GM19351 (cell line): ENCODE data around the gene TRIM13.

Experiments
- ATAC-seq: cut with Tn5 transposase; IDR thresholded peaks from one replicate; pipeline ENCODE4 v1.9.1; 2021; ENCODE audit warnings: mild to moderate bottlenecking, moderate library complexity; ENCODE audit not compliant: unreplicated experiment

TRIM13 gene

GRCh38 chr13:49996161-49996915, 504 bp upstream of the TRIM13 start:
- ATAC-seq, result peak; percentile 47

GRCh38 chr13:49997955-49998354, 1.1 kb downstream of the TRIM13 start:
- ATAC-seq, result no peak

- ATAC-seq, result no peak
Measured at GRCh38 chr13:49998714-49999624, 2.1 kb downstream of the TRIM13 start.

DNA sequence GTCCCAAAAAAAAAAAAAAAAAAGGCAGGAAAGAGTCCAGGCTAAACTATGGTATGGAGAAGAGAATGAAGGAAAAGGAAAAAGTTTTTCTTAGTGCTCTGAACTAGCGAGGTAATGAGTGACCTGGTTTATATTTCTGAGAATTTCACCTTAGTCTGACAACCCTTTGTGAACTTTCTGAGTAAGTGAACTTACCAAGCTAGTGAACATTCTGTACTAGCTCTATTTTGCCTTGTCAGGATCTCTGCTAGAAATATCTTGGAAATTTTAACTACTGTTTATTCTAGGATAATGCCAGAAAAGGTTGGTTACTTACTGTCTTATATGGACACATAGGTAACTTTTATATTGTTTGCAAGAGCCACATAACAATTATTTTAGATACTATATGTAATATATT, 4.4 kb downstream of the TRIM13 start:
- no peak for ATAC-seq

DNA sequence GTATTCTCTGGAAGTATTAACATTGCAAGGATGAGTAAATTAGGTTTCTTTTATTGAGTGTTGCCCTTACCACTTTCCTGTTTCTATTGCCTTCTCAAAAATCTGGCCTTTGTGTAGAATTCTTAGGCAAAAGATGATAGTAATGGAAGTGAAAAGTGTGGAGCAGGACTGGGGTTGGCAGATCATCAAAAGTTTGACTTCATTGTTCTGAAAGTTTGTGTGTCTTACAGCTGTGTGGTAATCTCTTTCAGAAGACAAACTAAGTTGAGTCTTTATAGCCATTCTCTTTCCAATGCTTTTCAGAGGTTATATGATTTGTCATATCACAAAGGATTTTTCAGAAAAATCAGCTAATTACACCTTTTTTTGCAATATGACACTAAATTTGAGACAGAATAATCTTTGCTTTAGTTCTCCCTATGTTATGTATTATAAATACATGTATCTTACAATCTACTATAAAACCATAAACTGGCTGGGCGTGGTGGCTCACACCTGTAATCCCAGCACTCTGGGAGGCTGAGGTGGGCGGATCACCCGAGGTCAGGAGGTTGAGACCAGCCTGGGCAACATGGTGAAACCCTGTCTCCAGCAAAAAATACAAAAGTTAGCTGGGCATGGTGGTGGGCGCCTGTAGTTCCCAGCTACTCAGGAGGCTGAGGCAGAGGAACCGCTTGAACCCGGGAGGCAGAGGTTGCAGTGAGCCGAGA, 9.7 kb downstream of the TRIM13 start:
- ATAC-seq, result no peak

DNA sequence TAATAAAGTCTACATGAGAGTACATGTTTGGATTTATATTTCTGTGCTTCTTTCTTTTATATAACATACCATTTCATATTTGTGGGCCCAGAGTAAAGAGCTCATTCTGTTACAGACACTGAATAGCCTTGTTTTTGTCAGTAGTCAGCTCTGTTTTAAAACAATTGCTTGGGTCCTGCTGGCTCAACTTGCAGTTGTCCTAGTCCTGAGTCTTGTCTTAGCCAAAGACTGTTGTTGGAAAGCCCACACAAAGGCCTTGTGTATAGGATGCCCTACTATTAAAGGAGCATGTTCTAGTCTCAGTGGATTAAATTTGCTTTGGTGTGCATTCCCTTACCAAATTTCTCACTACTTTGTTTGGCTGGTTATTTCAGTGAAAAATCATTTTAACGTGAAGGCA, 14.6 kb downstream of the TRIM13 start:
- no peak for ATAC-seq

DNA sequence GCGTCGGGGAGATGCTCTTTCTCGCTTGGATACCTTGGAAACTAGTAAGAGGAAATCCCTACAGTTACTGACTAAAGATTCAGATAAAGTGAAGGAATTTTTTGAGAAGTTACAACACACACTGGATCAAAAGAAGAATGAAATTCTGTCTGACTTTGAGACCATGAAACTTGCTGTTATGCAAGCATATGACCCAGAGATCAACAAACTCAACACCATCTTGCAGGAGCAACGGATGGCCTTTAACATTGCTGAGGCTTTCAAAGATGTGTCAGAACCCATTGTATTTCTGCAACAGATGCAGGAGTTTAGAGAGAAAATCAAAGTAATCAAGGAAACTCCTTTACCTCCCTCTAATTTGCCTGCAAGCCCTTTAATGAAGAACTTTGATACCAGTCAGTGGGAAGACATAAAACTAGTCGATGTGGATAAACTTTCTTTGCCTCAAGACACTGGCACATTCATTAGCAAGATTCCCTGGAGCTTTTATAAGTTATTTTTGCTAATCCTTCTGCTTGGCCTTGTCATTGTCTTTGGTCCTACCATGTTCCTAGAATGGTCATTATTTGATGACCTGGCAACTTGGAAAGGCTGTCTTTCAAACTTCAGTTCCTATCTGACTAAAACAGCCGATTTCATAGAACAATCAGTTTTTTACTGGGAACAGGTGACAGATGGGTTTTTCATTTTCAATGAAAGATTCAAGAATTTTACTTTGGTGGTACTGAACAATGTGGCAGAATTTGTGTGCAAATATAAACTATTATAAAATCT, 15.7 kb downstream of the TRIM13 start:
- ATAC-seq, result no peak

DNA sequence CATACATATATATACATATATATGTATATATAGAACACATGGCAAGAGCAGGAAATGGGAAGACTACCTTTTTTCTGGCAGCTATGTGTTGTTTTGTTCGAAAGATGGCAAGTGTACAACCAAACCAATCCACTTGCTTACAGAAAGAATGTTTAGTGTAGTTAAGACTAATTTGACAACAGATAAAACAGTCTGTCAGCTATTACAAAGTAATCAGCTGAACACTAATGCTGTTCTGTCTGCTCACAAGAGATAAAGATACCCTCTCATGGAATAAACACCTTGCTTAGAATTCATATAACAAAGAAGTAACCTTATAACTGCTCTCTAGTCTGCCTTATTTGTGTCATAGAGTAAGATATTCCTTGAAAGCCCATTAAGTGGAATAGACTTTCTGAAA, 17.5 kb downstream of the TRIM13 start:
- ATAC-seq, result no peak

- ATAC-seq, result no peak
Measured at GRCh38 chr13:50015258-50015657, 18.4 kb downstream of the TRIM13 start, which contains the start of gene KCNRG. KCNRG (plus strand) TSS chr13:50015444; CDS start chr13:50015494, 50 bp downstream.

DNA sequence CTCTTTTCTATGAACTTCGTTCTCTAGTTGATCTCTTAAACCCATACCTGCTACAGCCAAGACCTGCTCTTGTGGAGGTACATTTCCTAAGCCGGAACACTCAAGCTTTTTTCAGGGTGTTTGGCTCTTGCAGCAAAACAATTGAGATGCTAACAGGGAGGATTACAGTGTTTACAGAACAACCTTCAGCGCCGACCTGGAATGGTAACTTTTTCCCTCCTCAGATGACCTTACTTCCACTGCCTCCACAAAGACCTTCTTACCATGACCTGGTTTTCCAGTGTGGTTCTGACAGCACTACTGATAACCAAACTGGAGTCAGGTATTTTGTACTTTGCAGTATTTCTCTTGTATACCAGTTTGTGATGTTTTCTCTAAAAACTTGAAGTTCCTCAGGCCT, 18.9 kb downstream of the TRIM13 start:
- ATAC-seq, result no peak

- no peak for ATAC-seq
Measured at GRCh38 chr13:50016444-50016843, 19.6 kb downstream of the TRIM13 start.

- no peak for ATAC-seq
Measured at GRCh38 chr13:50017819-50018218, 21.0 kb downstream of the TRIM13 start.

DNA sequence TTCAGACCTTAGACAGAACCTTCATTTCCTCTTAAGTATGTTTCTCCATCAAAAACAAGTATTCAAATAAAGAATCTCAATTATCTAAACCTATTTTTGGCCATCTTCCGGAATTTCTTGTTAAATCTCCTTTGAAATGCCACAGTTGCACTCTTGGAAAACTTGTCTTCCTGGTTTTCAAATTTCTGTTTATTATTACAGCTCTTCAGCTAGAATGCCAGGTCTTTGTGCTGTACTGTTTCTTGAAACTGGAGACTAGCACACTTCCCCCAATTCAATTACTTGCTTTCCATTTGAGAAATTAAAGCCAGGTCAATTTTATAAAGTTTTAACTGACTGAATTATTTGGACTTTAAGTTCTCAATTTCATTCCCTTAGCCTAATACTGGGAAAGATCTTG, 28.6 kb downstream of the TRIM13 start:
- no peak for ATAC-seq

- ATAC-seq, result peak; percentile 100
Measured at GRCh38 chr13:50026788-50027473, 30.1 kb downstream of the TRIM13 start.

GRCh38 chr13:50030315-50030714, 33.5 kb downstream of the TRIM13 start:
- ATAC-seq, result no peak

DNA sequence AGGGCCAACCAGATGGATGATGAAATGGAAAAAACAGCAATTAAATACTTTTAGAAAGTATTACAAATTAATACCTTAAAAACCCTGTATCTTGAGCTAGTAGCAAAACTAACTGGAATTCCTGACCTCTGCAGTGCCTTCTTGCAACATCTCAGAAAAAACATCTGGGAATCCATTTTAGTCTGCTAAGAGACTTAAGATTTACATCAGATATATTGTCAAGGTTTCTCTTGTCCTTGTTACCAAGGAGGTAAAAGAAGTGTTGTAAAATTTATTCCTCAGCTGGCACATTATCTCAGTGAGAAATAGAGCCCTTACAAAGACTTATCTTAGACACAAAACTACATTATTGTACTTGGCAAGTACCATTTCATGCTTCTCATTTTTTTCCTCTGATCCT, 36.9 kb downstream of the TRIM13 start:
- ATAC-seq, result no peak

GRCh38 chr13:50037788-50038187, 40.9 kb downstream of the TRIM13 start:
- no peak for ATAC-seq

GRCh38 chr13:50038266-50038665, 41.4 kb downstream of the TRIM13 start:
- no peak for ATAC-seq

- ATAC-seq, result no peak
Measured at GRCh38 chr13:50052478-50052877, 55.6 kb downstream of the TRIM13 start.

GRCh38 chr13:50053844-50054243, 57.0 kb downstream of the TRIM13 start:
- no peak for ATAC-seq
